Stomach (tissue), 4 donors: ENCODE results near the gene FAM151A.

Experiments
- CTCF ChIP-seq, 7 experiments: fragments of 450-650 bp in 4 of 7; fragments of 200-600 bp in 3 of 7; sonication (generic) in 3 of 7; IDR thresholded peaks; one replicate each; pipeline ENCODE4 v1.5.1; 2016 to 2019; ENCODE audit warnings: antibody characterized with exemption in 7 of 7, control low read depth in 2 of 7, mild to moderate bottlenecking in 1 of 7
- POLR2A ChIP-seq, 4 donors: fragments of 450-650 bp; IDR thresholded peaks; one replicate each; pipeline ENCODE4 v1.6.1; 2016; ENCODE audit warnings: antibody characterized with exemption in 4 of 4, control low read depth in 2 of 4, mild to moderate bottlenecking in 1 of 4, moderate library complexity in 1 of 4

- no peak for TF ChIP-seq CTCF (IDR thresholded peaks at IDR 0.05)
- TF ChIP-seq POLR2A (IDR thresholded peaks at IDR 0.05) = no peak
Measured at GRCh38 chr1:54575605-54576290, 47.6 kb downstream of the FAM151A start.
